HepG2 (cell line): Measurements from ENCODE around the gene CUL4A. TPM values are rescaled to one million over a fixed set of nuclear protein-coding genes. Genes with fewer than 3 reads are reported as not detected.

Experiments
- CBFB ChIP-seq: sonication (generic); formaldehyde crosslinking; IDR thresholded peaks from 2 replicates; pipeline ENCODE4 v1.4.0; 2020; ENCODE audit warnings: missing genetic modification reagents
- CEBPB ChIP-seq: IDR thresholded peaks from 2 replicates; pipeline ENCODE4 v1.6.1; 2011; ENCODE audit warnings: low read depth, low read length, improper control_type of control experiment, borderline replicate concordance
- LCORL ChIP-seq, 2 experiments: fragments of 450-650 bp in 1 of 2; sonication (generic) in 1 of 2; formaldehyde crosslinking in 1 of 2; IDR thresholded peaks; 2 replicates each; pipeline versions ENCODE4 v1.5.0 to v1.6.1; 2017 to 2020; ENCODE audit warnings: antibody characterized with exemption in 1 of 2, missing genetic modification reagents in 1 of 2
- MAFF ChIP-seq: IDR thresholded peaks from 2 replicates; pipeline ENCODE4 v1.6.1; 2011; ENCODE audit warnings: low read depth, low read length, improper control_type of control experiment
- PHF21A ChIP-seq: sonication (generic); formaldehyde crosslinking; IDR thresholded peaks from 2 replicates; pipeline ENCODE4 v1.5.0; 2020; ENCODE audit warnings: mild to moderate bottlenecking, missing genetic modification reagents
- RFX5 ChIP-seq: IDR thresholded peaks from 2 replicates; pipeline ENCODE4 v1.6.1; 2011; ENCODE audit warnings: low read depth, low read length, improper control_type of control experiment
- TAF15 ChIP-seq: fragments of 200-400 bp; formaldehyde crosslinking; IDR thresholded peaks from one replicate; pipeline ENCODE4 v1.6.1; 2018; ENCODE audit warnings: mild to moderate bottlenecking, low read depth, low read length; ENCODE audit not compliant: poor library complexity, severe bottlenecking
- ZNF263 ChIP-seq: sonication (generic); formaldehyde crosslinking; IDR thresholded peaks from 2 replicates; pipeline ENCODE4 v1.4.0; 2020; ENCODE audit warnings: missing genetic modification reagents
- ZNF430 ChIP-seq: sonication (generic); formaldehyde crosslinking; IDR thresholded peaks from 2 replicates; pipeline ENCODE4 v1.9.0; 2021; ENCODE audit warnings: mild to moderate bottlenecking, missing genetic modification reagents
- ZNF513 ChIP-seq: sonication (generic); formaldehyde crosslinking; conservative IDR thresholded peaks from 2 replicates; pipeline ENCODE4 v1.5.0; 2020; ENCODE audit warnings: missing genetic modification reagents
- ZNF543 ChIP-seq: sonication (generic); formaldehyde crosslinking; IDR thresholded peaks from 2 replicates; pipeline ENCODE4 v1.4.0; 2020; ENCODE audit warnings: mild to moderate bottlenecking, missing genetic modification reagents
- ZSCAN12 ChIP-seq: sonication (generic); formaldehyde crosslinking; IDR thresholded peaks from 2 replicates; pipeline ENCODE4 v1.9.0; 2021; ENCODE audit warnings: mild to moderate bottlenecking, missing genetic modification reagents
- polyA plus RNA-seq, 8 experiments: library from polyadenylated mRNA; depleted of rRNA in 3 of 8; stranded (reverse) in 7 of 8; unstranded in 1 of 8; fragments of >200 nt; fragmentation: Illumina TruSeq in 4 of 8; extraction: Trizol in 4 of 8; gene quantifications; 2 replicates each; pipeline versions ENCODE4 v1.2.1 to v1.2.3, GENCODE V29; 2011 to 2016; ENCODE audit warnings: low read depth in 4 of 8, missing spikeins in 1 of 8, mixed read lengths in 1 of 8; ENCODE audit not compliant: insufficient read depth in 1 of 8
- total RNA-seq, 5 experiments: library from RNA; depleted of rRNA; stranded (reverse); fragments of >200 nt; fragmentation: Illumina TruSeq; extraction: Trizol; gene quantifications; 2 replicates each; pipeline ENCODE4 v1.2.3, GENCODE V29; 2016; ENCODE audit warnings: low read depth in 1 of 5
- TF ChIP-seq, protein P1 (sequence below): sonication (generic); formaldehyde crosslinking; IDR thresholded peaks from 2 replicates; pipeline ENCODE4 v1.8.0; 2022; ENCODE audit warnings: missing genetic modification reagents, mild to moderate bottlenecking, moderate library complexity, borderline replicate concordance
- TF ChIP-seq, protein P2 (sequence below), 2 experiments: sonication (generic) in 1 of 2; formaldehyde crosslinking in 1 of 2; IDR thresholded peaks; 2 replicates each; pipeline versions ENCODE4 v1.4.0 to v1.6.1; 2018 to 2020; ENCODE audit warnings: missing genetic modification reagents in 2 of 2, borderline replicate concordance in 1 of 2, low read depth in 1 of 2, mild to moderate bottlenecking in 1 of 2, missing biosample characterization in 1 of 2
- TF ChIP-seq, protein P3 (sequence below): sonication (generic); formaldehyde crosslinking; IDR thresholded peaks from 2 replicates; pipeline ENCODE4 v1.9.0; 2021; ENCODE audit warnings: missing genetic modification reagents, borderline replicate concordance
- TF ChIP-seq, protein P4 (sequence below): sonication (generic); formaldehyde crosslinking; IDR thresholded peaks from 2 replicates; pipeline ENCODE4 v1.9.0; 2021; ENCODE audit warnings: missing genetic modification reagents, borderline replicate concordance
- TF ChIP-seq, protein P5 (sequence below): sonication (generic); formaldehyde crosslinking; IDR thresholded peaks from 2 replicates; pipeline ENCODE4 v1.8.1; 2022; ENCODE audit warnings: mild to moderate bottlenecking, missing genetic modification reagents

CUL4A gene
- total and polyA plus RNA-seq, 2 of the 13 experiments (the other 11 are each of a cell fraction or from before 2014, with no cell fraction given), result 51.2 to 75.3 TPM

DNA sequence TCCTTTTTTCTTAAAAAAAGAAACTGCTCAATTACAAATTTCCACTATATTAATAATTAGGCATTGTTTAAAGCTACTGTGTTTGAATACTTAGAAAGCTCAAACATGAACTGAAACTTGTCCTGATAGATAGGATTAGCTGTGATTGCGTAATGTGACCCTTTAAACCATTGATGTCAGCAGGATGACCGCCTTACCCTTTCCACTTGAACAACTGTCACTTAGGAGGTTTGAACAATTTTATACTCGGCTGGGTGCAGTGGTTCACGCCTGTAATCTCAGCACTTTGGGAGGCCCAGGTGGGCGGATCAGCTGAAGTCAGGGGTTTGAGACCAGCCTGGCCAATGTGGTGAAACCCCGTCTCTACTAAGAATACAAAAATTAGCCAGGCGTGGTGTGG is 90.5 kb downstream of the CUL4A start (continued):
- TF ChIP-seq, protein P1, sequence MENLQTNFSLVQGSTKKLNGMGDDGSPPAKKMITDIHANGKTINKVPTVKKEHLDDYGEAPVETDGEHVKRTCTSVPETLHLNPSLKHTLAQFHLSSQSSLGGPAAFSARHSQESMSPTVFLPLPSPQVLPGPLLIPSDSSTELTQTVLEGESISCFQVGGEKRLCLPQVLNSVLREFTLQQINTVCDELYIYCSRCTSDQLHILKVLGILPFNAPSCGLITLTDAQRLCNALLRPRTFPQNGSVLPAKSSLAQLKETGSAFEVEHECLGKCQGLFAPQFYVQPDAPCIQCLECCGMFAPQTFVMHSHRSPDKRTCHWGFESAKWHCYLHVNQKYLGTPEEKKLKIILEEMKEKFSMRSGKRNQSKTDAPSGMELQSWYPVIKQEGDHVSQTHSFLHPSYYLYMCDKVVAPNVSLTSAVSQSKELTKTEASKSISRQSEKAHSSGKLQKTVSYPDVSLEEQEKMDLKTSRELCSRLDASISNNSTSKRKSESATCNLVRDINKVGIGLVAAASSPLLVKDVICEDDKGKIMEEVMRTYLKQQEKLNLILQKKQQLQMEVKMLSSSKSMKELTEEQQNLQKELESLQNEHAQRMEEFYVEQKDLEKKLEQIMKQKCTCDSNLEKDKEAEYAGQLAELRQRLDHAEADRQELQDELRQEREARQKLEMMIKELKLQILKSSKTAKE (CRISPR knock-in tag), result no peak
- TF ChIP-seq ZNF430 (CRISPR knock-in tag), result no peak
- TF ChIP-seq ZNF543 (CRISPR knock-in tag), result no peak
- peak; percentile 58 for TF ChIP-seq PHF21A (CRISPR knock-in tag)
- peak; percentile 49; the same call in 1 of the 2 replicates for TF ChIP-seq MAFF
- no peak for TF ChIP-seq LCORL (IDR thresholded peaks at IDR 0.05)
- no peak for TF ChIP-seq LCORL (CRISPR knock-in tag; IDR thresholded peaks at IDR 0.05)
- TF ChIP-seq CEBPB, result peak; percentile 100
- TF ChIP-seq ZNF513 (CRISPR knock-in tag), result no peak
- TF ChIP-seq CBFB (CRISPR knock-in tag), result no peak
- TF ChIP-seq, protein P2, sequence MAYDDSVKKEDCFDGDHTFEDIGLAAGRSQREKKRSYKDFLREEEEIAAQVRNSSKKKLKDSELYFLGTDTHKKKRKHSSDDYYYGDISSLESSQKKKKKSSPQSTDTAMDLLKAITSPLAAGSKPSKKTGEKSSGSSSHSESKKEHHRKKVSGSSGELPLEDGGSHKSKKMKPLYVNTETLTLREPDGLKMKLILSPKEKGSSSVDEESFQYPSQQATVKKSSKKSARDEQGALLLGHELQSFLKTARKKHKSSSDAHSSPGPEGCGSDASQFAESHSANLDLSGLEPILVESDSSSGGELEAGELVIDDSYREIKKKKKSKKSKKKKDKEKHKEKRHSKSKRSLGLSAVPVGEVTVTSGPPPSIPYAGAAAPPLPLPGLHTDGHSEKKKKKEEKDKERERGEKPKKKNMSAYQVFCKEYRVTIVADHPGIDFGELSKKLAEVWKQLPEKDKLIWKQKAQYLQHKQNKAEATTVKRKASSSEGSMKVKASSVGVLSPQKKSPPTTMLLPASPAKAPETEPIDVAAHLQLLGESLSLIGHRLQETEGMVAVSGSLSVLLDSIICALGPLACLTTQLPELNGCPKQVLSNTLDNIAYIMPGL (CRISPR knock-in tag; IDR thresholded peaks at IDR 0.05; ENCODE audit: borderline replicate concordance in 1 of 2, low read depth in 1 of 2), result no peak
- no peak for TF ChIP-seq TAF15
- TF ChIP-seq ZSCAN12 (CRISPR knock-in tag), result no peak
- TF ChIP-seq ZNF263 (CRISPR knock-in tag), result no peak; the same call in 1 of the 2 replicates
- TF ChIP-seq, protein P3, sequence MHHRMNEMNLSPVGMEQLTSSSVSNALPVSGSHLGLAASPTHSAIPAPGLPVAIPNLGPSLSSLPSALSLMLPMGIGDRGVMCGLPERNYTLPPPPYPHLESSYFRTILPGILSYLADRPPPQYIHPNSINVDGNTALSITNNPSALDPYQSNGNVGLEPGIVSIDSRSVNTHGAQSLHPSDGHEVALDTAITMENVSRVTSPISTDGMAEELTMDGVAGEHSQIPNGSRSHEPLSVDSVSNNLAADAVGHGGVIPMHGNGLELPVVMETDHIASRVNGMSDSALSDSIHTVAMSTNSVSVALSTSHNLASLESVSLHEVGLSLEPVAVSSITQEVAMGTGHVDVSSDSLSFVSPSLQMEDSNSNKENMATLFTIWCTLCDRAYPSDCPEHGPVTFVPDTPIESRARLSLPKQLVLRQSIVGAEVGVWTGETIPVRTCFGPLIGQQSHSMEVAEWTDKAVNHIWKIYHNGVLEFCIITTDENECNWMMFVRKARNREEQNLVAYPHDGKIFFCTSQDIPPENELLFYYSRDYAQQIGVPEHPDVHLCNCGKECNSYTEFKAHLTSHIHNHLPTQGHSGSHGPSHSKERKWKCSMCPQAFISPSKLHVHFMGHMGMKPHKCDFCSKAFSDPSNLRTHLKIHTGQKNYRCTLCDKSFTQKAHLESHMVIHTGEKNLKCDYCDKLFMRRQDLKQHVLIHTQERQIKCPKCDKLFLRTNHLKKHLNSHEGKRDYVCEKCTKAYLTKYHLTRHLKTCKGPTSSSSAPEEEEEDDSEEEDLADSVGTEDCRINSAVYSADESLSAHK (CRISPR knock-in tag), result no peak
- no peak for TF ChIP-seq RFX5
- TF ChIP-seq, protein P4, sequence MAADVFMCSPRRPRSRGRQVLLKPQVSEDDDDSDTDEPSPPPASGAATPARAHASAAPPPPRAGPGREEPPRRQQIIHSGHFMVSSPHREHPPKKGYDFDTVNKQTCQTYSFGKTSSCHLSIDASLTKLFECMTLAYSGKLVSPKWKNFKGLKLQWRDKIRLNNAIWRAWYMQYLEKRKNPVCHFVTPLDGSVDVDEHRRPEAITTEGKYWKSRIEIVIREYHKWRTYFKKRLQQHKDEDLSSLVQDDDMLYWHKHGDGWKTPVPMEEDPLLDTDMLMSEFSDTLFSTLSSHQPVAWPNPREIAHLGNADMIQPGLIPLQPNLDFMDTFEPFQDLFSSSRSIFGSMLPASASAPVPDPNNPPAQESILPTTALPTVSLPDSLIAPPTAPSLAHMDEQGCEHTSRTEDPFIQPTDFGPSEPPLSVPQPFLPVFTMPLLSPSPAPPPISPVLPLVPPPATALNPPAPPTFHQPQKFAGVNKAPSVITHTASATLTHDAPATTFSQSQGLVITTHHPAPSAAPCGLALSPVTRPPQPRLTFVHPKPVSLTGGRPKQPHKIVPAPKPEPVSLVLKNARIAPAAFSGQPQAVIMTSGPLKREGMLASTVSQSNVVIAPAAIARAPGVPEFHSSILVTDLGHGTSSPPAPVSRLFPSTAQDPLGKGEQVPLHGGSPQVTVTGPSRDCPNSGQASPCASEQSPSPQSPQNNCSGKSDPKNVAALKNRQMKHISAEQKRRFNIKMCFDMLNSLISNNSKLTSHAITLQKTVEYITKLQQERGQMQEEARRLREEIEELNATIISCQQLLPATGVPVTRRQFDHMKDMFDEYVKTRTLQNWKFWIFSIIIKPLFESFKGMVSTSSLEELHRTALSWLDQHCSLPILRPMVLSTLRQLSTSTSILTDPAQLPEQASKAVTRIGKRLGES, result no peak
- TF ChIP-seq, protein P5, sequence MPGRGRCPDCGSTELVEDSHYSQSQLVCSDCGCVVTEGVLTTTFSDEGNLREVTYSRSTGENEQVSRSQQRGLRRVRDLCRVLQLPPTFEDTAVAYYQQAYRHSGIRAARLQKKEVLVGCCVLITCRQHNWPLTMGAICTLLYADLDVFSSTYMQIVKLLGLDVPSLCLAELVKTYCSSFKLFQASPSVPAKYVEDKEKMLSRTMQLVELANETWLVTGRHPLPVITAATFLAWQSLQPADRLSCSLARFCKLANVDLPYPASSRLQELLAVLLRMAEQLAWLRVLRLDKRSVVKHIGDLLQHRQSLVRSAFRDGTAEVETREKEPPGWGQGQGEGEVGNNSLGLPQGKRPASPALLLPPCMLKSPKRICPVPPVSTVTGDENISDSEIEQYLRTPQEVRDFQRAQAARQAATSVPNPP, result no peak
